GM12878 (cell line): ENCODE data around the gene TIMP3. TPM values are rescaled to one million over a fixed set of nuclear protein-coding genes. Genes with fewer than 3 reads are reported as not detected.

Source experiments
- ATAC-seq: fragments of 200-7000 bp; cut with Tn5 transposase; 3 replicates; pipeline ENCODE4 v1.9.1; 2020; ENCODE audit warnings: mild to moderate bottlenecking, moderate library complexity
- BruUV-seq: library from RNA; stranded (reverse); fragments of 400-500 nt; replicated peaks from 2 replicates; lab custom pipeline; 2021; lab: Mats Ljungman, UMichigan
- CTCF ChIA-PET: fragments of 300-600 bp; sonication (Branson Sonifier 250); formaldehyde crosslinking; extraction: SDS; loops from one replicate; lab custom pipeline; 2021; ENCODE audit warnings: inconsistent platforms; lab: Yijun Ruan, JAX
- POLR2A ChIA-PET: fragments of 350-600 bp; formaldehyde crosslinking; extraction: SDS; loops from one replicate; lab custom pipeline; 2021; ENCODE audit warnings: inconsistent platforms; lab: Charles Lee
- RAD21 ChIA-PET: fragments of 300-600 bp; sonication (Branson Sonifier 250); formaldehyde crosslinking; loops from one replicate; lab custom pipeline; 2023; ENCODE audit warnings: antibody characterized with exemption; ENCODE audit not compliant: unreplicated experiment; lab: Charles Lee
- SMC1A ChIA-PET: fragments of 300-600 bp; sonication (Branson Sonifier 250); formaldehyde crosslinking; loops from one replicate; lab custom pipeline; 2023; ENCODE audit not compliant: unreplicated experiment, uncharacterized antibody; lab: Charles Lee
- DNase-seq: peaks from one replicate; pipeline ENCODE4 v3.0.0-alpha.2; 2011; ENCODE audit warnings: low read depth, low spot score
- FAIRE-seq: peaks from 3 replicates; lab custom pipeline; 2011; peaks lifted over from hg19 to GRCh38; lab: Jason Lieb, UNC
- H2AFZ ChIP-seq: 2 replicates; pipeline ENCODE4 v1.6.0; 2011; ENCODE audit warnings: low read depth, low read length, control low read depth; ENCODE audit not compliant: control insufficient read depth
- H3K27ac ChIP-seq: 2 replicates; pipeline ENCODE4 v1.5.1; 2011; ENCODE audit warnings: control low read depth; ENCODE audit not compliant: control insufficient read depth, insufficient read depth
- H3K27me3 ChIP-seq, 2 experiments: replicated peaks in 1 of 2; 2 replicates each; pipeline versions ENCODE4 v1.6.0 to v1.6.1; 2011; ENCODE audit warnings: low read length in 1 of 2; ENCODE audit not compliant: control insufficient read depth in 2 of 2, insufficient read depth in 2 of 2
- H3K36me3 ChIP-seq, 2 experiments: 2 replicates each; pipeline ENCODE4 v1.5.1; 2011; ENCODE audit warnings: low read length in 1 of 2; ENCODE audit not compliant: control insufficient read depth in 2 of 2, insufficient read depth in 2 of 2
- H3K4me1 ChIP-seq: 2 replicates; pipeline ENCODE4 v1.6.1; 2011; ENCODE audit warnings: mild to moderate bottlenecking, low read length, moderate library complexity, mixed read lengths; ENCODE audit not compliant: control insufficient read depth, insufficient read depth
- H3K4me2 ChIP-seq: 2 replicates; pipeline ENCODE4 v1.6.0; 2011; ENCODE audit warnings: control low read depth; ENCODE audit not compliant: control insufficient read depth, insufficient read depth
- H3K4me3 ChIP-seq: fragments of 200-600 bp; sonication (generic); 2 replicates; pipeline ENCODE4 v1.5.1; 2016
- H3K79me2 ChIP-seq: 2 replicates; pipeline ENCODE4 v1.6.0; 2011; ENCODE audit warnings: low read length; ENCODE audit not compliant: control insufficient read depth, insufficient read depth
- H3K9ac ChIP-seq: 2 replicates; pipeline ENCODE4 v1.8.0; 2011; ENCODE audit warnings: low read length, control low read depth, mixed read lengths; ENCODE audit not compliant: control insufficient read depth, insufficient read depth
- H3K9me3 ChIP-seq: replicated peaks from 3 replicates; pipeline ENCODE4 v1.5.1; 2011; ENCODE audit warnings: mild to moderate bottlenecking, low read length; ENCODE audit not compliant: control insufficient read depth, insufficient read depth
- H4K20me1 ChIP-seq: 2 replicates; pipeline ENCODE4 v1.6.0; 2011; ENCODE audit not compliant: control insufficient read depth, insufficient read depth
- CBX3 ChIP-seq: fragments of 200-600 bp; sonication (generic); IDR thresholded peaks from 2 replicates; pipeline ENCODE4 v1.6.1; 2016; ENCODE audit warnings: low read depth, borderline replicate concordance
- EED ChIP-seq: sonication (generic); IDR thresholded peaks from 2 replicates; pipeline ENCODE4 v1.6.1; 2016; ENCODE audit warnings: antibody characterized with exemption, low read depth
- NBN ChIP-seq: fragments of 450-650 bp; IDR thresholded peaks from 2 replicates; pipeline ENCODE4 v1.6.1; 2016
- NR2C2 ChIP-seq: IDR thresholded peaks from 2 replicates; pipeline ENCODE4 v1.6.1; 2011; ENCODE audit warnings: borderline replicate concordance, low read depth; ENCODE audit not compliant: control insufficient read depth, insufficient read length
- RCOR1 ChIP-seq: conservative IDR thresholded peaks from 2 replicates; pipeline ENCODE4 v1.6.1; 2012; ENCODE audit warnings: low read depth, low read length, improper control_type of control experiment
- SMAD1 ChIP-seq: fragments of 450-650 bp; IDR thresholded peaks from 2 replicates; pipeline ENCODE4 v1.6.1; 2018; ENCODE audit warnings: mild to moderate bottlenecking, low read depth; ENCODE audit not compliant: partially characterized antibody
- YY1 ChIP-seq: IDR thresholded peaks from 2 replicates; pipeline ENCODE4 v1.6.1; 2011; ENCODE audit warnings: low read depth, mild to moderate bottlenecking, low read length
- WGBS: methylation state at CpG from one replicate; pipeline ENCODE4 v1.1.6; 2016; ENCODE audit warnings: low lambda C conversion rate; ENCODE audit not compliant: insufficient replicate concordance, insufficient coverage; ENCODE audit errors: missing lambda C conversion rate; 5-methylcytosine and 5-hydroxymethylcytosine counted together
- in situ Hi-C: fragments of 300-500 bp; cut with MboI; formaldehyde crosslinking; loops from 9 replicates; pipeline ENCODE4 v1.14.3; 2018; ENCODE audit warnings: mixed read lengths
- intact Hi-C: fragments of 100-400 bp; cut with micrococcal nuclease; formaldehyde crosslinking; loops from one replicate; pipeline ENCODE4 v1.14.2; 2022; ENCODE audit not compliant: unreplicated experiment
- polyA plus RNA-seq, 11 experiments: library from polyadenylated mRNA; depleted of rRNA in 4 of 11; unstranded in 6 of 11; stranded (reverse) in 5 of 11; fragments of >200 nt; fragmentation: Nextera tagmentation in 4 of 11; fragmentation: Illumina TruSeq in 1 of 11; extraction: Ambion mirVana in 4 of 11; extraction: Trizol in 1 of 11; gene quantifications; 1 replicate in 1 of 11; 2 replicates in 10 of 11; pipeline versions ENCODE4 v1.2.1 to v1.2.3, GENCODE V29; 2011 to 2016; ENCODE audit warnings: inconsistent platforms in 2 of 11, missing spikeins in 2 of 11, low read depth in 1 of 11
- total RNA-seq, 4 experiments: library from RNA; depleted of rRNA in 3 of 4; stranded (reverse); fragments of >200 nt in 3 of 4; fragmentation: Illumina TruSeq in 1 of 4; extraction: Trizol in 1 of 4; gene quantifications; 2 replicates each; pipeline versions ENCODE4 v1.2.1 to v1.2.3, GENCODE V29; 2013 to 2021
- TF ChIP-seq, protein P1 (sequence below): fragments of 450-650 bp; IDR thresholded peaks from 2 replicates; pipeline ENCODE4 v1.6.1; 2017; ENCODE audit warnings: borderline replicate concordance
- TF ChIP-seq, protein P2 (sequence below): fragments of 450-650 bp; IDR thresholded peaks from 2 replicates; pipeline ENCODE4 v1.6.1; 2017; ENCODE audit warnings: antibody characterized with exemption, mild to moderate bottlenecking, moderate library complexity
- TF ChIP-seq, protein P3 (sequence below): IDR thresholded peaks from 2 replicates; pipeline ENCODE4 v1.6.1; 2011; ENCODE audit warnings: borderline replicate concordance, low read depth, mild to moderate bottlenecking, moderate library complexity, mixed read lengths, low read length; ENCODE audit not compliant: insufficient read depth; ENCODE audit errors: extremely low read length
- TF ChIP-seq, protein P4 (sequence below): IDR thresholded peaks from 2 replicates; pipeline ENCODE4 v1.6.1; 2012; ENCODE audit warnings: improper control_type of control experiment, low read depth, low read length; ENCODE audit not compliant: insufficient replicate concordance
- TF ChIP-seq, protein P5 (sequence below): IDR thresholded peaks from 2 replicates; pipeline ENCODE4 v1.6.1; 2012; ENCODE audit warnings: low read depth, low read length, improper control_type of control experiment

Gene TIMP3
- total and polyA plus RNA-seq, 10 of the 15 experiments (the other 5 are each of a cell fraction or from before 2014, with no cell fraction given), result 0.01 to 0.74 (median 0.27) TPM; not detected in 5

DNA sequence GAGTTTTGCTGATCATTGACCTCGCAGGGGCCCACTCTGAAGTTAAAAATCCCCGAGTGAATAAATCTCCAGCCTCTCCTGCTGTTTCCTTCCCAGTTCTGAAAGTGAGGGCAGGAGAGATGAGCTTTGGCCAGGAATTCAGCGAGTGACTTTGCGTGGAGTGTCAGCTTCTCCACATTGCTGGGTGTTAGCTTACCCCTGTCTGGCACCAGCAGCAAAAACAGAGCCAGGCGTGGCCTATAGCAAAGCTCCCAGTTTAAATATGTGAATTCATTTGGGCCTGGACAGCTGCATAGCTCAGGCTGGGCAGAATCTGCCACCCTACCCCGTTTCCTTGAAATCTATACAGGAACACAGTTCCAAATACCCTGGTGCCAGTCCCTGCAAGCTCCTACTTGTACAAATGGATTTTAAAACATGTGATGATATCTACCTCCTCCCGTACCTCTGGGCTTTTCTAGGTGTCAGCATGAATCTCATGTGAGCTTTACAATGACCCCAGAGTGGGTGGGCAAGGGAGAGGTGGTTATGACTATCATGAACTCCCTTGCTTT lies 25.6 kb downstream of the TIMP3 start:
- WGBS, result 5% methylated on average over 7 of the region's 7 CpGs
- ChIA-PET POLR2A (no interaction called here), SMC1A (no interaction called here), RAD21 (no interaction called here), CTCF (interaction anchor here (0.6 to 2.7 kb wide), 5 partner anchors 30 to 1169 kb away, joined by 3 to 11 read pairs (median 3); no protein-coding TSS in a partner anchor)
- Histone ChIP-seq H3K27me3 (no peaks in the 10 kb centered on the region), H3K27ac (no peak overlapping the region), H2AFZ (no peak overlapping the region), H3K9me3 (no peaks in the 10 kb centered on the region), H3K9ac (no peak overlapping the region), H3K4me2 (no peak overlapping the region), H4K20me1 (no peaks in the 10 kb centered on the region), H3K4me1 (no peaks in the 10 kb centered on the region), H3K4me3 (no peak overlapping the region), H3K36me3 (no peaks in the 10 kb centered on the region), H3K79me2 (no peaks in the 10 kb centered on the region)
- in situ Hi-C loops (no loop called here), intact Hi-C loops (no loop called here)
- BruUV-seq, result no TSS peak
- FAIRE-seq (no peak), DNase-seq (no peak), ATAC-seq (no peak)
- TF ChIP-seq, protein P1, sequence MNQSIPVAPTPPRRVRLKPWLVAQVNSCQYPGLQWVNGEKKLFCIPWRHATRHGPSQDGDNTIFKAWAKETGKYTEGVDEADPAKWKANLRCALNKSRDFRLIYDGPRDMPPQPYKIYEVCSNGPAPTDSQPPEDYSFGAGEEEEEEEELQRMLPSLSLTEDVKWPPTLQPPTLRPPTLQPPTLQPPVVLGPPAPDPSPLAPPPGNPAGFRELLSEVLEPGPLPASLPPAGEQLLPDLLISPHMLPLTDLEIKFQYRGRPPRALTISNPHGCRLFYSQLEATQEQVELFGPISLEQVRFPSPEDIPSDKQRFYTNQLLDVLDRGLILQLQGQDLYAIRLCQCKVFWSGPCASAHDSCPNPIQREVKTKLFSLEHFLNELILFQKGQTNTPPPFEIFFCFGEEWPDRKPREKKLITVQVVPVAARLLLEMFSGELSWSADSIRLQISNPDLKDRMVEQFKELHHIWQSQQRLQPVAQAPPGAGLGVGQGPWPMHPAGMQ, result no peak
- TF ChIP-seq, protein P2, sequence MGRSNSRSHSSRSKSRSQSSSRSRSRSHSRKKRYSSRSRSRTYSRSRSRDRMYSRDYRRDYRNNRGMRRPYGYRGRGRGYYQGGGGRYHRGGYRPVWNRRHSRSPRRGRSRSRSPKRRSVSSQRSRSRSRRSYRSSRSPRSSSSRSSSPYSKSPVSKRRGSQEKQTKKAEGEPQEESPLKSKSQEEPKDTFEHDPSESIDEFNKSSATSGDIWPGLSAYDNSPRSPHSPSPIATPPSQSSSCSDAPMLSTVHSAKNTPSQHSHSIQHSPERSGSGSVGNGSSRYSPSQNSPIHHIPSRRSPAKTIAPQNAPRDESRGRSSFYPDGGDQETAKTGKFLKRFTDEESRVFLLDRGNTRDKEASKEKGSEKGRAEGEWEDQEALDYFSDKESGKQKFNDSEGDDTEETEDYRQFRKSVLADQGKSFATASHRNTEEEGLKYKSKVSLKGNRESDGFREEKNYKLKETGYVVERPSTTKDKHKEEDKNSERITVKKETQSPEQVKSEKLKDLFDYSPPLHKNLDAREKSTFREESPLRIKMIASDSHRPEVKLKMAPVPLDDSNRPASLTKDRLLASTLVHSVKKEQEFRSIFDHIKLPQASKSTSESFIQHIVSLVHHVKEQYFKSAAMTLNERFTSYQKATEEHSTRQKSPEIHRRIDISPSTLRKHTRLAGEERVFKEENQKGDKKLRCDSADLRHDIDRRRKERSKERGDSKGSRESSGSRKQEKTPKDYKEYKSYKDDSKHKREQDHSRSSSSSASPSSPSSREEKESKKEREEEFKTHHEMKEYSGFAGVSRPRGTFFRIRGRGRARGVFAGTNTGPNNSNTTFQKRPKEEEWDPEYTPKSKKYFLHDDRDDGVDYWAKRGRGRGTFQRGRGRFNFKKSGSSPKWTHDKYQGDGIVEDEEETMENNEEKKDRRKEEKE, result no peak
- TF ChIP-seq NBN (no peak), YY1 (no peak), SMAD1 (no peak), CBX3 (no peak), RCOR1 (no peak), EED (no peak), NR2C2 (no peak)
- TF ChIP-seq, protein P3, sequence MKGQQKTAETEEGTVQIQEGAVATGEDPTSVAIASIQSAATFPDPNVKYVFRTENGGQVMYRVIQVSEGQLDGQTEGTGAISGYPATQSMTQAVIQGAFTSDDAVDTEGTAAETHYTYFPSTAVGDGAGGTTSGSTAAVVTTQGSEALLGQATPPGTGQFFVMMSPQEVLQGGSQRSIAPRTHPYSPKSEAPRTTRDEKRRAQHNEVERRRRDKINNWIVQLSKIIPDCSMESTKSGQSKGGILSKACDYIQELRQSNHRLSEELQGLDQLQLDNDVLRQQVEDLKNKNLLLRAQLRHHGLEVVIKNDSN, result no peak
- TF ChIP-seq, protein P4, sequence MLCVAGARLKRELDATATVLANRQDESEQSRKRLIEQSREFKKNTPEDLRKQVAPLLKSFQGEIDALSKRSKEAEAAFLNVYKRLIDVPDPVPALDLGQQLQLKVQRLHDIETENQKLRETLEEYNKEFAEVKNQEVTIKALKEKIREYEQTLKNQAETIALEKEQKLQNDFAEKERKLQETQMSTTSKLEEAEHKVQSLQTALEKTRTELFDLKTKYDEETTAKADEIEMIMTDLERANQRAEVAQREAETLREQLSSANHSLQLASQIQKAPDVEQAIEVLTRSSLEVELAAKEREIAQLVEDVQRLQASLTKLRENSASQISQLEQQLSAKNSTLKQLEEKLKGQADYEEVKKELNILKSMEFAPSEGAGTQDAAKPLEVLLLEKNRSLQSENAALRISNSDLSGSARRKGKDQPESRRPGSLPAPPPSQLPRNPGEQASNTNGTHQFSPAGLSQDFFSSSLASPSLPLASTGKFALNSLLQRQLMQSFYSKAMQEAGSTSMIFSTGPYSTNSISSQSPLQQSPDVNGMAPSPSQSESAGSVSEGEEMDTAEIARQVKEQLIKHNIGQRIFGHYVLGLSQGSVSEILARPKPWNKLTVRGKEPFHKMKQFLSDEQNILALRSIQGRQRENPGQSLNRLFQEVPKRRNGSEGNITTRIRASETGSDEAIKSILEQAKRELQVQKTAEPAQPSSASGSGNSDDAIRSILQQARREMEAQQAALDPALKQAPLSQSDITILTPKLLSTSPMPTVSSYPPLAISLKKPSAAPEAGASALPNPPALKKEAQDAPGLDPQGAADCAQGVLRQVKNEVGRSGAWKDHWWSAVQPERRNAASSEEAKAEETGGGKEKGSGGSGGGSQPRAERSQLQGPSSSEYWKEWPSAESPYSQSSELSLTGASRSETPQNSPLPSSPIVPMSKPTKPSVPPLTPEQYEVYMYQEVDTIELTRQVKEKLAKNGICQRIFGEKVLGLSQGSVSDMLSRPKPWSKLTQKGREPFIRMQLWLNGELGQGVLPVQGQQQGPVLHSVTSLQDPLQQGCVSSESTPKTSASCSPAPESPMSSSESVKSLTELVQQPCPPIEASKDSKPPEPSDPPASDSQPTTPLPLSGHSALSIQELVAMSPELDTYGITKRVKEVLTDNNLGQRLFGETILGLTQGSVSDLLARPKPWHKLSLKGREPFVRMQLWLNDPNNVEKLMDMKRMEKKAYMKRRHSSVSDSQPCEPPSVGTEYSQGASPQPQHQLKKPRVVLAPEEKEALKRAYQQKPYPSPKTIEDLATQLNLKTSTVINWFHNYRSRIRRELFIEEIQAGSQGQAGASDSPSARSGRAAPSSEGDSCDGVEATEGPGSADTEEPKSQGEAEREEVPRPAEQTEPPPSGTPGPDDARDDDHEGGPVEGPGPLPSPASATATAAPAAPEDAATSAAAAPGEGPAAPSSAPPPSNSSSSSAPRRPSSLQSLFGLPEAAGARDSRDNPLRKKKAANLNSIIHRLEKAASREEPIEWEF, result no peak
- TF ChIP-seq, protein P5, sequence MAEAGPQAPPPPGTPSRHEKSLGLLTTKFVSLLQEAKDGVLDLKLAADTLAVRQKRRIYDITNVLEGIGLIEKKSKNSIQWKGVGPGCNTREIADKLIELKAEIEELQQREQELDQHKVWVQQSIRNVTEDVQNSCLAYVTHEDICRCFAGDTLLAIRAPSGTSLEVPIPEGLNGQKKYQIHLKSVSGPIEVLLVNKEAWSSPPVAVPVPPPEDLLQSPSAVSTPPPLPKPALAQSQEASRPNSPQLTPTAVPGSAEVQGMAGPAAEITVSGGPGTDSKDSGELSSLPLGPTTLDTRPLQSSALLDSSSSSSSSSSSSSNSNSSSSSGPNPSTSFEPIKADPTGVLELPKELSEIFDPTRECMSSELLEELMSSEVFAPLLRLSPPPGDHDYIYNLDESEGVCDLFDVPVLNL, result no peak
